Skeletal muscle tissue (tissue), 4 donors: Measurements from ENCODE around the gene TMTC1. TPM values are rescaled to one million over a fixed set of nuclear protein-coding genes. Genes with fewer than 3 reads are reported as not detected.

Experiments used
- H3K27ac ChIP-seq: one replicate; pipeline ENCODE4 v1.7.0; 2013; ENCODE audit warnings: mild to moderate bottlenecking, low read depth, low read length, inconsistent platforms
- H3K27me3 ChIP-seq, 3 donors: one replicate each; pipeline ENCODE4 v1.7.0; 2013; ENCODE audit warnings: low read length in 3 of 3; ENCODE audit not compliant: control insufficient read depth in 3 of 3, insufficient read depth in 3 of 3
- H3K36me3 ChIP-seq, 3 donors: one replicate each; pipeline ENCODE4 v1.7.0; 2013; ENCODE audit warnings: low read length in 3 of 3; ENCODE audit not compliant: control insufficient read depth in 3 of 3, insufficient read depth in 3 of 3
- H3K4me1 ChIP-seq, 3 donors: one replicate each; pipeline ENCODE4 v1.7.0; 2013; ENCODE audit warnings: low read length in 3 of 3, mild to moderate bottlenecking in 3 of 3; ENCODE audit not compliant: control insufficient read depth in 3 of 3, insufficient read depth in 3 of 3
- H3K4me3 ChIP-seq, 3 donors: one replicate each; pipeline ENCODE4 v1.7.0; 2013; ENCODE audit warnings: low read length in 3 of 3
- H3K9ac ChIP-seq, 3 donors: one replicate each; pipeline ENCODE4 v1.7.0; 2013; ENCODE audit warnings: low read length in 3 of 3, mild to moderate bottlenecking in 3 of 3, moderate library complexity in 2 of 3, low read depth in 1 of 3
- H3K9me3 ChIP-seq, 3 donors: one replicate each; pipeline ENCODE4 v1.7.0; 2013; ENCODE audit warnings: low read length in 3 of 3; ENCODE audit not compliant: control insufficient read depth in 3 of 3
- total RNA-seq: library from RNA; depleted of rRNA; stranded (reverse); fragments of >200 nt; gene quantifications from one replicate; pipeline ENCODE4 v1.2.3, GENCODE V29; 2014
- donor health status: Osteomylitis.

Gene TMTC1
- total RNA-seq, 1 donor from 2014 or later: 37.6 TPM

- peaks cover 16 to 28% (median 17%) of the 10 kb centered on the region in 3 donors for H3K4me1 ChIP-seq
- no peak overlapping the region for H3K4me3 ChIP-seq
- H3K27ac ChIP-seq: peak overlapping the region; percentile 4
- no peaks in the 10 kb centered on the region for H3K9me3 ChIP-seq
- H3K36me3 ChIP-seq: no peaks in the 10 kb centered on the region
- no peaks in the 10 kb centered on the region for H3K27me3 ChIP-seq
- no peak overlapping the region for H3K9ac ChIP-seq
These were observed 40.7 kb downstream of the TMTC1 start for GRCh38 chr12:29743077-29743476.

DNA sequence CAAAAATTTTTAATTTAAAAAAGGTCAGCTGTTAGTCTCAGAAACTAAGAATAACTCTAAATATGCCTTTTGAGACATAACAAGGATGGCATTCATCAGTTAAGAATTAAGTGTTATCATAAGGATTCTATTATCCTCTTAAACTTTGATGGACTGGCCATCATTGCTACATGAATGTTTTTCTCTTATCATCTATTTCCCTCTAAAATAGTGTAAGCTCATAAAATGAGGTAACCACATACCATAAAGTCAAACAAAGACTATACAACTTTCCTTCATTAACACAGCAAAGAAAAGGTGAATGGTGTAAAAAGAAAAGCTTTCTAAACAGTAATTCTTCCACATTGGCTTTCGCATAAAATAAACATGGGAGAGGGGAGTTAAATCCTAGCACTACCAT, 41.1 kb downstream of the TMTC1 start:
- Histone ChIP-seq H3K36me3 (no peaks in the 10 kb centered on the region), H3K9me3 (no peaks in the 10 kb centered on the region), H3K4me3 (no peak overlapping the region), H3K9ac (no peak overlapping the region), H3K4me1 (peaks cover 20 to 30% (median 21%) of the 10 kb centered on the region in 3 donors), H3K27ac (peak overlapping the region; percentile 4), H3K27me3 (no peaks in the 10 kb centered on the region)

DNA sequence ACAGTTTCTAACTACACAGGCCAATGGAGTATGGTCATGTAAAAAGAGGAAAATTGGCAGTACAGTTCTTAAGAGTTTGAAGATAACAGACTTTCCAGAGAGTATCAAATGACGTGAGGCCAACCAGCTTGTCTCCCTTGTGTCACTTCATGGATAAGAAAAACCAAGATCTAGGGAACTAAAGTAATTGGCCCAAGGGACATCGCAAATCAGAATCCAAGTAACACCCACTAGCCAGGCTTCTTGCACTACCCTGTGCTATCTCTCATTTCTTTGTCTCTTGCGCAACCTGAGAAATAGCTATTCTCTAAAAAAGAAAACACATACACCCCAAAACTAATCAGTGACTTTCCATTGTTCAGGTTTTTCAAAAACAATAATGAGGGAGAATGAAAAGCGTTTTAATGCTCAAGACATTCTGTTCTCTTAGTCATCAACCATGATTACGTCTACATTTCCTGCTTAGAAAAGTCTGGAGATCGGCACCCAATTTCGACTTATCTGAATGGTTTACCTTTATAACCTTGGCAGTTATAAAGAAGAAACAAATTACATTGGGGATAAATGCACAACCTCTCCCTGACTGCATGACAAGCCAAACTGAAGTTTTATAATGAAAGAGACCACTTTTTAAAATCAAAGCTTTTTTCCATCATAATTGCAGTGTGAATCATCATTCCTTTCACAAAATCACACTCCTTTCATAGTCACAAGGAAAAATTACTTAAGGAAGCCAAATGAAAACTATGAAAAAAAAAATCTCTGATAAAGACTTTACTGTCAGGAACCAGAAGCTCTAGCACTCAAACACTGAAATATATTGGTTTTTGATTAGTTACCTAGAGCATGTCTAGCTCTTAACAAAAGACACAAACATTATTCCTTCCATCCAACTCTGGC, 42.1 kb downstream of the TMTC1 start:
- Histone ChIP-seq H3K4me3 (no peak overlapping the region), H3K27me3 (no peaks in the 10 kb centered on the region), H3K9me3 (no peaks in the 10 kb centered on the region), H3K4me1 (peaks cover 23 to 34% (median 23%) of the 10 kb centered on the region in 3 donors), H3K36me3 (no peaks in the 10 kb centered on the region), H3K27ac (peak overlapping the region; percentile 38), H3K9ac (no peak overlapping the region)

GRCh38 chr12:29739279-29739991, 44.3 kb downstream of the TMTC1 start:
- Histone ChIP-seq H3K9me3 (no peaks in the 10 kb centered on the region), H3K4me1 (peaks cover 37 to 50% (median 38%) of the 10 kb centered on the region in 3 donors), H3K36me3 (no peaks in the 10 kb centered on the region), H3K4me3 (no peak overlapping the region), H3K27me3 (no peaks in the 10 kb centered on the region), H3K27ac (no peak overlapping the region), H3K9ac (no peak overlapping the region)

- Histone ChIP-seq H3K27ac (no peak overlapping the region), H3K4me3 (no peak overlapping the region), H3K9ac (no peak overlapping the region), H3K9me3 (no peaks in the 10 kb centered on the region), H3K4me1 (peaks cover 40 to 56% (median 44%) of the 10 kb centered on the region in 3 donors), H3K36me3 (no peaks in the 10 kb centered on the region), H3K27me3 (no peaks in the 10 kb centered on the region)
These were observed 45.4 kb downstream of the TMTC1 start for GRCh38 chr12:29738365-29738764.

DNA sequence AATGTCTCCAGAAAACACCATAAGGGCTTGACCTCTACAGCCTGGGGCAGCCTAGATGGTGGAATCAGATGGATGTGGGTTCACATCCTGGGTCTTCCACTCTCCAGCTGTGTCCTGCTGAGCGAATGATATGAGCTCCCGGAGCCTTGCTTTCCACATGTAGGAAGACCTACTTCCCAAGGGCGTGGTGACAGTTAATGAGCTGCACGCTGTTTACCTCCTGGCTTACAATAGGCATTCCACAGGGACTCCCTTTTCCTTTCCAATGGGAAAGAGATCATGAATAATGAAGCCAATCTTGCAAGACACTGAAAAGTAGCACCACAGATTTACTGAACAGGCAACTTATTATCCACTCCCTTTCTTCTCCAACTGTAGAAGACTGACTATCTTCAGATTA, 46.1 kb downstream of the TMTC1 start:
- no peaks in the 10 kb centered on the region for H3K9me3 ChIP-seq
- H3K9ac ChIP-seq: no peak overlapping the region
- H3K4me3 ChIP-seq: no peak overlapping the region
- no peak overlapping the region for H3K27ac ChIP-seq
- peaks cover 44 to 58% (median 44%) of the 10 kb centered on the region in 3 donors for H3K4me1 ChIP-seq
- no peaks in the 10 kb centered on the region for H3K36me3 ChIP-seq
- no peaks in the 10 kb centered on the region for H3K27me3 ChIP-seq

GRCh38 chr12:29735604-29736003, 48.1 kb downstream of the TMTC1 start:
- H3K27ac ChIP-seq: peak overlapping the region; percentile 9

GRCh38 chr12:29734734-29735133, 49.0 kb downstream of the TMTC1 start:
- Histone ChIP-seq H3K4me3 (peak overlapping the region in 1 of 3 donors; percentile 28), H3K27me3 (no peaks in the 10 kb centered on the region), H3K4me1 (peaks cover 52 to 72% (median 55%) of the 10 kb centered on the region in 3 donors), H3K27ac (peak overlapping the region; percentile 78), H3K36me3 (no peaks in the 10 kb centered on the region), H3K9ac (peak overlapping the region; percentile 28 to 52 (median 37)), H3K9me3 (no peaks in the 10 kb centered on the region)

More at GRCh38 chr12:29735604-29736003, 48.1 kb downstream of the TMTC1 start:
- Histone ChIP-seq H3K9ac (no peak overlapping the region), H3K4me1 (peaks cover 46 to 63% (median 50%) of the 10 kb centered on the region in 3 donors), H3K27me3 (no peaks in the 10 kb centered on the region), H3K4me3 (no peak overlapping the region), H3K36me3 (no peaks in the 10 kb centered on the region), H3K9me3 (no peaks in the 10 kb centered on the region)

DNA sequence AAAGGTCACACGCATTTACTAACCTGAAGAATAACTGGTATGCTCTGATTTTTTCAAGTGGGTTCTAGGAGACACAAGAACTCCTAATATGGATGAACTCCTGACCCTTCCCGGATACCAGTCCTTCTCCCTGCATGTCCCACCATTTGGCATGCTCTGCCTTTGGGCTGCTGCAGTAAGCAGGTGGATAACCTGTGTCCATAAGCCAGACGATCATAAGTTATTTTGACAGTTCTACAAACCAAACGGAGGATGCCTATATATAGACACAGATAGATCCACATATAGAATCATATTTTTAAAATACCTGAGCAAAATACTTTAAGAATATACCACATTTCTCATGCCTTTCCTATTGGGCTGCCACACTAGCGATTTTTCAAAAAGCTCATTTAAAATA, 49.4 kb downstream of the TMTC1 start:
- peak overlapping the region in 1 of 3 donors; percentile 7 for H3K4me3 ChIP-seq
- H3K27me3 ChIP-seq: no peaks in the 10 kb centered on the region
- H3K9ac ChIP-seq: peak overlapping the region in 2 of 3 donors; percentile 28 to 52
- H3K36me3 ChIP-seq: no peaks in the 10 kb centered on the region
- H3K4me1 ChIP-seq: peaks cover 53 to 72% (median 58%) of the 10 kb centered on the region in 3 donors
- peak overlapping the region; percentile 78 for H3K27ac ChIP-seq
- no peaks in the 10 kb centered on the region for H3K9me3 ChIP-seq

- Histone ChIP-seq H3K9ac (no peak overlapping the region), H3K4me1 (peaks cover 50 to 72% (median 58%) of the 10 kb centered on the region in 3 donors), H3K4me3 (no peak overlapping the region), H3K9me3 (no peaks in the 10 kb centered on the region), H3K27me3 (no peaks in the 10 kb centered on the region), H3K36me3 (no peaks in the 10 kb centered on the region), H3K27ac (peak overlapping the region; percentile 78)
These were observed 50.2 kb downstream of the TMTC1 start for GRCh38 chr12:29733501-29733900.
